ENCODE data around the gene PHIP. TPM values are rescaled to one million over a fixed set of nuclear protein-coding genes. Genes with fewer than 3 reads are reported as not detected.

Gene PHIP
- polyA plus RNA-seq, 3 donors: 3.2 to 10.8 (median 5.1) TPM

- Histone ChIP-seq H3K9me3 (replicated peaks in 1 of 2; ENCODE audit: control insufficient read depth in 1 of 2, insufficient read depth in 1 of 2, low read length in 2 of 2) (no peaks in the 10 kb centered on the region), H3K9ac (ENCODE audit: insufficient read depth, low read length, poor library complexity, severe bottlenecking) (no peak overlapping the region), H3K4me1 (ENCODE audit: control insufficient read depth in 1 of 2, insufficient read depth in 2 of 2, low read length in 2 of 2) (no peaks in the 10 kb centered on the region), H4K20me1 (ENCODE audit: insufficient read depth, low read length) (peaks cover 95% of the 10 kb centered on the region), H3K79me2 (ENCODE audit: insufficient read depth, low read length) (peaks cover 89% of the 10 kb centered on the region), H3K27ac (ENCODE audit: low read depth in 1 of 2, low read length in 2 of 2) (no peak overlapping the region), H2AFZ (ENCODE audit: insufficient read depth, low read depth, low read length, poor library complexity, severe bottlenecking) (no peak overlapping the region), H3K27me3 (ENCODE audit: control insufficient read depth in 2 of 2, insufficient read depth in 2 of 2, low read length in 2 of 2) (no peaks in the 10 kb centered on the region), H3K36me3 (replicated peaks in 1 of 2; ENCODE audit: control insufficient read depth in 1 of 2, insufficient read depth in 2 of 2, low read length in 2 of 2) (peaks cover 53 to 100% of the 10 kb centered on the region in 2 donors), H3K4me2 (replicated peaks; ENCODE audit: extremely low read depth, low read length, poor library complexity, severe bottlenecking) (no peak overlapping the region), H3K4me3 (replicated peaks in 1 of 3; ENCODE audit: low read depth in 2 of 3, low read length in 3 of 3) (no peak overlapping the region)
- DNase-seq: no peak
- Mint-ChIP-seq H3K4me3 (no peak overlapping the region), H3K27me3 (ENCODE audit: low read depth in 3 of 3) (no peaks in the 10 kb centered on the region), H3K27ac (no peak overlapping the region), H3K9me3 (no peaks in the 10 kb centered on the region), H3K36me3 (peaks cover 54 to 71% of the 10 kb centered on the region in 2 donors), H3K4me1 (no peaks in the 10 kb centered on the region)
- intact Hi-C loops (cut with micrococcal nuclease): no loop called here
- TF ChIP-seq, protein P1, sequence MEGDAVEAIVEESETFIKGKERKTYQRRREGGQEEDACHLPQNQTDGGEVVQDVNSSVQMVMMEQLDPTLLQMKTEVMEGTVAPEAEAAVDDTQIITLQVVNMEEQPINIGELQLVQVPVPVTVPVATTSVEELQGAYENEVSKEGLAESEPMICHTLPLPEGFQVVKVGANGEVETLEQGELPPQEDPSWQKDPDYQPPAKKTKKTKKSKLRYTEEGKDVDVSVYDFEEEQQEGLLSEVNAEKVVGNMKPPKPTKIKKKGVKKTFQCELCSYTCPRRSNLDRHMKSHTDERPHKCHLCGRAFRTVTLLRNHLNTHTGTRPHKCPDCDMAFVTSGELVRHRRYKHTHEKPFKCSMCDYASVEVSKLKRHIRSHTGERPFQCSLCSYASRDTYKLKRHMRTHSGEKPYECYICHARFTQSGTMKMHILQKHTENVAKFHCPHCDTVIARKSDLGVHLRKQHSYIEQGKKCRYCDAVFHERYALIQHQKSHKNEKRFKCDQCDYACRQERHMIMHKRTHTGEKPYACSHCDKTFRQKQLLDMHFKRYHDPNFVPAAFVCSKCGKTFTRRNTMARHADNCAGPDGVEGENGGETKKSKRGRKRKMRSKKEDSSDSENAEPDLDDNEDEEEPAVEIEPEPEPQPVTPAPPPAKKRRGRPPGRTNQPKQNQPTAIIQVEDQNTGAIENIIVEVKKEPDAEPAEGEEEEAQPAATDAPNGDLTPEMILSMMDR (IDR thresholded peaks at IDR 0.05): no peak
Measured at GRCh38 chr6:79040083-79040482, 38.0 kb downstream of the PHIP start.

DNA sequence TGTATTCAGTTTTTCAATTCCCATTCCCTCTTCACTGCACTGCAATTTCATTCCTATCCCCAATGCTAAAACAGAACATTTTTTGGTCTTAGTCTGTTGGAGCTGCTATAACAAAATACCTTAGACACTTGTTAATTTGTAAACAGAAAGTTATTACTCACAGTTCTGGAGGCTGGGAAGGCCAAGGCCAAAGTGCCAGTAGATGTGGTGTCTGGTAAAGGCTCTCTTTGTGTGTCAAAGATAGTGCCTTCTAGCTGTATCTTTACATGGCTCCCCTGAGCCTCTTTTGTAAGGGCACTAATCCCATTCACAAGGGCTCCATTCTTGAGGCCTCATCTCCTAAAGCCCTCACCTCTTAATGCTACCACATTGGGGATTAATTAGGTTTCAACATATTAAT, 40.0 kb downstream of the PHIP start:
- H3K4me1 Mint-ChIP-seq: peaks cover 2% of the 10 kb centered on the region
- H3K4me3 Mint-ChIP-seq: no peak overlapping the region
- Histone ChIP-seq H3K27me3 (ENCODE audit: control insufficient read depth in 2 of 2, insufficient read depth in 2 of 2, low read length in 2 of 2) (no peaks in the 10 kb centered on the region), H3K79me2 (ENCODE audit: insufficient read depth, low read length) (peaks cover 90% of the 10 kb centered on the region), H3K27ac (ENCODE audit: low read depth in 1 of 2, low read length in 2 of 2) (peak overlapping the region in 1 of 2 donors; percentile 17), H3K9me3 (replicated peaks in 1 of 2; ENCODE audit: control insufficient read depth in 1 of 2, insufficient read depth in 1 of 2, low read length in 2 of 2) (no peaks in the 10 kb centered on the region), H3K4me1 (ENCODE audit: control insufficient read depth in 1 of 2, insufficient read depth in 2 of 2, low read length in 2 of 2) (no peaks in the 10 kb centered on the region), H3K9ac (ENCODE audit: insufficient read depth, low read length, poor library complexity, severe bottlenecking) (no peak overlapping the region), H3K36me3 (replicated peaks in 1 of 2; ENCODE audit: control insufficient read depth in 1 of 2, insufficient read depth in 2 of 2, low read length in 2 of 2) (peaks cover 53 to 94% of the 10 kb centered on the region in 2 donors), H2AFZ (ENCODE audit: insufficient read depth, low read depth, low read length, poor library complexity, severe bottlenecking) (no peak overlapping the region), H4K20me1 (ENCODE audit: insufficient read depth, low read length) (peaks cover 95% of the 10 kb centered on the region), H3K4me2 (replicated peaks; ENCODE audit: extremely low read depth, low read length, poor library complexity, severe bottlenecking) (no peak overlapping the region), H3K4me3 (replicated peaks in 1 of 3; ENCODE audit: low read depth in 2 of 3, low read length in 3 of 3) (no peak overlapping the region)
- TF ChIP-seq, protein P1 (IDR thresholded peaks at IDR 0.05): no peak
- intact Hi-C loops (cut with micrococcal nuclease): no loop called here
- H3K27ac Mint-ChIP-seq: no peak overlapping the region
- no peaks in the 10 kb centered on the region for H3K27me3 Mint-ChIP-seq (ENCODE audit: low read depth in 3 of 3)
- DNase-seq: no peak
- H3K9me3 Mint-ChIP-seq: no peaks in the 10 kb centered on the region
- H3K36me3 Mint-ChIP-seq: peaks cover 53 to 69% of the 10 kb centered on the region in 2 donors

All from CD14-positive monocyte (primary cell).